HepG2 (cell line): Measurements from ENCODE around the gene WFDC13. TPM values are rescaled to one million over a fixed set of nuclear protein-coding genes. Genes with fewer than 3 reads are reported as not detected.

Source experiments
- ATAC-seq: fragments of 200-7000 bp; cut with Tn5 transposase; 3 replicates; pipeline ENCODE4 v1.9.1; 2020; ENCODE audit warnings: mild to moderate bottlenecking, moderate library complexity
- BruUV-seq: library from RNA; stranded (reverse); fragments of 400-500 nt; replicated peaks from 2 replicates; lab custom pipeline; 2021; lab: Mats Ljungman, UMichigan
- CTCF ChIA-PET: fragments of 300-600 bp; formaldehyde crosslinking; extraction: SDS; loops from one replicate; lab custom pipeline; 2021; ENCODE audit warnings: low total read pairs, inconsistent platforms, low intra/inter-chr PET ratio; lab: Yijun Ruan, JAX
- POLR2A ChIA-PET: fragments of 350-600 bp; sonication (Branson Sonifier 250); formaldehyde crosslinking; loops from one replicate; lab custom pipeline; 2020; ENCODE audit warnings: antibody characterized with exemption, inconsistent platforms; lab: Yijun Ruan, JAX
- DNase-seq: peaks from one replicate; pipeline ENCODE4 v3.0.0-alpha.2; 2015; ENCODE audit warnings: low spot score
- FAIRE-seq: peaks from 3 replicates; lab custom pipeline; 2011; peaks lifted over from hg19 to GRCh38; lab: Jason Lieb, UNC
- H2AFZ ChIP-seq: one replicate; pipeline ENCODE4 v1.6.1; 2011; ENCODE audit warnings: low read length, inconsistent platforms
- H3K27ac ChIP-seq: fragments of 300-600 bp; 3 replicates; pipeline ENCODE4 v1.8.0; 2011; ENCODE audit warnings: mixed run types, mild to moderate bottlenecking, mixed read lengths, low read length, inconsistent platforms; ENCODE audit not compliant: insufficient read depth; ENCODE audit errors: extremely low read length
- H3K27me3 ChIP-seq, 2 experiments: fragments of 200-600 bp in 1 of 2; 2 replicates in 1 of 2; 3 replicates in 1 of 2; pipeline versions ENCODE4 v1.6.0 to v1.8.0; 2011; ENCODE audit warnings: low read length in 2 of 2, mild to moderate bottlenecking in 2 of 2, moderate library complexity in 2 of 2, inconsistent platforms in 1 of 2; ENCODE audit not compliant: insufficient read depth in 2 of 2, control insufficient read depth in 1 of 2
- H3K36me3 ChIP-seq, 2 experiments: fragments of 200-600 bp in 1 of 2; replicated peaks in 1 of 2; 2 replicates in 1 of 2; 3 replicates in 1 of 2; pipeline versions ENCODE4 v1.5.1 to v1.8.0; 2011; ENCODE audit warnings: low read length in 2 of 2, inconsistent platforms in 1 of 2; ENCODE audit not compliant: insufficient read depth in 2 of 2, control insufficient read depth in 1 of 2
- H3K4me1 ChIP-seq: 2 replicates; pipeline ENCODE4 v1.5.1; 2012; ENCODE audit warnings: low read length, inconsistent platforms; ENCODE audit not compliant: insufficient read depth
- H3K4me2 ChIP-seq: 2 replicates; pipeline ENCODE4 v1.6.0; 2011; ENCODE audit warnings: low read depth, low read length, inconsistent platforms
- H3K4me3 ChIP-seq, 3 experiments: fragments of 200-600 bp in 1 of 3; sonication (generic), shearing (Covaris generic) in 1 of 3; replicated peaks in 1 of 3; 2 replicates each; pipeline ENCODE4 v1.5.1; 2011 to 2016; ENCODE audit warnings: low read length in 3 of 3, inconsistent platforms in 2 of 3, low read depth in 2 of 3, mild to moderate bottlenecking in 2 of 3, control low read depth in 1 of 3, mixed read lengths in 1 of 3; ENCODE audit not compliant: insufficient read depth in 1 of 3
- H3K79me2 ChIP-seq: one replicate; pipeline ENCODE4 v1.6.1; 2011; ENCODE audit warnings: low read length, inconsistent platforms; ENCODE audit not compliant: insufficient read depth
- H3K9ac ChIP-seq: 2 replicates; pipeline ENCODE4 v1.6.0; 2011; ENCODE audit warnings: mild to moderate bottlenecking, low read depth, low read length, inconsistent platforms; ENCODE audit not compliant: insufficient read depth
- H3K9me3 ChIP-seq: 2 replicates; pipeline ENCODE4 v1.5.1; 2012; ENCODE audit warnings: mild to moderate bottlenecking, low read length
- H4K20me1 ChIP-seq: 2 replicates; pipeline ENCODE4 v1.6.0; 2011; ENCODE audit warnings: inconsistent platforms, mild to moderate bottlenecking, low read length, moderate library complexity; ENCODE audit not compliant: insufficient read depth
- ASH2L ChIP-seq: fragments of 300-600, 200-600 bp; sonication (generic); IDR thresholded peaks from 2 replicates; pipeline ENCODE4 v1.7.0; 2017; ENCODE audit warnings: low read depth, mild to moderate bottlenecking, moderate library complexity, mixed read lengths, low read length; ENCODE audit not compliant: insufficient read length
- CSRNP2 ChIP-seq: sonication (generic); formaldehyde crosslinking; conservative IDR thresholded peaks from 2 replicates; pipeline ENCODE4 v1.8.0; 2022; ENCODE audit warnings: low read depth, missing genetic modification reagents
- DRAP1 ChIP-seq: IDR thresholded peaks from 2 replicates; pipeline ENCODE4 v1.6.1; 2016; ENCODE audit warnings: missing genetic modification reagents, missing compliant biosample characterization
- ETS1 ChIP-seq: sonication (generic); formaldehyde crosslinking; IDR thresholded peaks from 2 replicates; pipeline ENCODE4 v1.4.0; 2020; ENCODE audit warnings: missing genetic modification reagents
- GATA4 ChIP-seq: sonication (generic); IDR thresholded peaks from 2 replicates; pipeline ENCODE4 v1.6.1; 2016; ENCODE audit warnings: antibody characterized with exemption, low read depth, borderline replicate concordance
- HNF4A ChIP-seq: sonication (generic); formaldehyde crosslinking; IDR thresholded peaks from 2 replicates; pipeline ENCODE4 v1.4.0; 2020; ENCODE audit warnings: missing genetic modification reagents
- ISL2 ChIP-seq: sonication (generic); formaldehyde crosslinking; IDR thresholded peaks from 2 replicates; pipeline ENCODE4 v1.5.0; 2020; ENCODE audit warnings: missing genetic modification reagents
- LCORL ChIP-seq, 2 experiments: fragments of 450-650 bp in 1 of 2; sonication (generic) in 1 of 2; formaldehyde crosslinking in 1 of 2; IDR thresholded peaks; 2 replicates each; pipeline versions ENCODE4 v1.5.0 to v1.6.1; 2017 to 2020; ENCODE audit warnings: antibody characterized with exemption in 1 of 2, missing genetic modification reagents in 1 of 2
- MXD4 ChIP-seq: IDR thresholded peaks from 2 replicates; pipeline ENCODE4 v1.6.1; 2016; ENCODE audit warnings: mild to moderate bottlenecking, missing biosample characterization, missing genetic modification reagents
- PRMT3 ChIP-seq: sonication (generic); formaldehyde crosslinking; IDR thresholded peaks from 2 replicates; pipeline ENCODE4 v1.8.1; 2022; ENCODE audit warnings: low read depth, mild to moderate bottlenecking, moderate library complexity, missing genetic modification reagents, borderline replicate concordance
- SOX13 ChIP-seq, 3 experiments: fragments of 450-650 bp in 1 of 3; sonication (generic) in 1 of 3; formaldehyde crosslinking in 1 of 3; IDR thresholded peaks in 2 of 3; conservative IDR thresholded peaks in 1 of 3; 2 replicates each; pipeline versions ENCODE4 v1.5.0 to v1.6.1; 2016 to 2020; ENCODE audit warnings: antibody characterized with exemption in 1 of 3, mild to moderate bottlenecking in 1 of 3, missing compliant biosample characterization in 1 of 3, missing genetic modification reagents in 1 of 3, moderate library complexity in 1 of 3
- ZBTB46 ChIP-seq: sonication (generic); formaldehyde crosslinking; IDR thresholded peaks from 2 replicates; pipeline ENCODE4 v1.4.0; 2020; ENCODE audit warnings: mild to moderate bottlenecking, missing genetic modification reagents, borderline replicate concordance
- ZFP1 ChIP-seq: IDR thresholded peaks from 2 replicates; pipeline ENCODE4 v1.6.1; 2016
- ZFP37 ChIP-seq: sonication (generic); formaldehyde crosslinking; IDR thresholded peaks from 2 replicates; pipeline ENCODE4 v1.4.0; 2020; ENCODE audit warnings: missing genetic modification reagents, borderline replicate concordance
- ZSCAN20 ChIP-seq: sonication (generic); formaldehyde crosslinking; IDR thresholded peaks from 2 replicates; pipeline ENCODE4 v1.4.0; 2020; ENCODE audit warnings: missing genetic modification reagents, mild to moderate bottlenecking, borderline replicate concordance
- ZSCAN22 ChIP-seq: sonication (generic); formaldehyde crosslinking; IDR thresholded peaks from 2 replicates; pipeline ENCODE4 v1.4.0; 2020; ENCODE audit warnings: mild to moderate bottlenecking, missing genetic modification reagents
- WGBS: methylation state at CpG from one replicate; pipeline ENCODE4 v1.1.6; 2017; ENCODE audit warnings: low lambda C conversion rate; 5-methylcytosine and 5-hydroxymethylcytosine counted together
- in situ Hi-C: cut with HindIII; loops from 2 replicates; pipeline ENCODE4 v1.10.0; 2017; ENCODE audit warnings: low pct_unique_long_range_greater_than_20kb; ENCODE audit not compliant: extremely low pct_ligation_motif_present
- intact Hi-C: fragments of 100-400 bp; cut with micrococcal nuclease; formaldehyde crosslinking; loops from one replicate; pipeline ENCODE4 v1.10.0; 2022; ENCODE audit not compliant: unreplicated experiment
- polyA plus RNA-seq, 8 experiments: library from polyadenylated mRNA; depleted of rRNA in 3 of 8; stranded (reverse) in 7 of 8; unstranded in 1 of 8; fragments of >200 nt; fragmentation: Illumina TruSeq in 4 of 8; extraction: Trizol in 4 of 8; gene quantifications; 2 replicates each; pipeline versions ENCODE4 v1.2.1 to v1.2.3, GENCODE V29; 2011 to 2016; ENCODE audit warnings: low read depth in 4 of 8, missing spikeins in 1 of 8, mixed read lengths in 1 of 8; ENCODE audit not compliant: insufficient read depth in 1 of 8
- total RNA-seq, 5 experiments: library from RNA; depleted of rRNA; stranded (reverse); fragments of >200 nt; fragmentation: Illumina TruSeq; extraction: Trizol; gene quantifications; 2 replicates each; pipeline ENCODE4 v1.2.3, GENCODE V29; 2016; ENCODE audit warnings: low read depth in 1 of 5

The WFDC13 gene
- total and polyA plus RNA-seq, 2 of the 13 experiments (the other 11 are each of a cell fraction or from before 2014, with no cell fraction given): not detected

GRCh38 chr20:45670139-45670538 lies 31.7 kb upstream of the WFDC13 start, which contains the start of gene WFDC11:
Gene WFDC11, minus strand, starts transcription at chr20:45670239. Its CDS starts 19,639 bp downstream, at chr20:45650600.
- DNase-seq: no peak
- no peak within 1 kb of the TSS for H3K4me3 ChIP-seq
- CTCF ChIA-PET: no interaction called here
- FAIRE-seq: no peak
- H3K36me3 ChIP-seq: no peaks in the 10 kb centered on the region
- no peaks in the 10 kb centered on the region for H4K20me1 ChIP-seq
- ATAC-seq: no peak
- H3K4me2 ChIP-seq: no peak within 1 kb of the TSS
- H2AFZ ChIP-seq: no peak within 1 kb of the TSS
- no peaks in the 10 kb centered on the region for H3K27me3 ChIP-seq
- in situ Hi-C loops (no loop called here), intact Hi-C loops (no loop called here)
- 0% methylated on average over 1 of the region's 1 CpG for WGBS
- H3K4me1 ChIP-seq: no peaks in the 10 kb centered on the region
- BruUV-seq: no TSS peak
- H3K9ac ChIP-seq: no peak within 1 kb of the TSS
- no peak within 1 kb of the TSS for H3K27ac ChIP-seq
- TF ChIP-seq MXD4 (CRISPR knock-in tag) (no peak), DRAP1 (CRISPR knock-in tag) (no peak), ZFP37 (CRISPR knock-in tag) (no peak), ZSCAN22 (CRISPR knock-in tag) (no peak), ZSCAN20 (CRISPR knock-in tag) (no peak), GATA4 (no peak), SOX13 (IDR thresholded peaks at IDR 0.05) (no peak), SOX13 (CRISPR knock-in tag; conservative IDR thresholded peaks at IDR 0.05 in 1 of 2, IDR thresholded peaks at IDR 0.05 in 1 of 2) (no peak), ASH2L (no peak), ZFP1 (no peak), CSRNP2 (CRISPR knock-in tag) (no peak), ETS1 (CRISPR knock-in tag) (no peak), ZBTB46 (CRISPR knock-in tag) (no peak), PRMT3 (CRISPR knock-in tag) (no peak), HNF4A (CRISPR knock-in tag) (no peak), LCORL (IDR thresholded peaks at IDR 0.05) (no peak), LCORL (CRISPR knock-in tag; IDR thresholded peaks at IDR 0.05) (no peak), ISL2 (CRISPR knock-in tag) (no peak)
- TF ChIP-seq, all 625 proteins: peak for 0
- no peaks in the 10 kb centered on the region for H3K79me2 ChIP-seq
- H3K9me3 ChIP-seq: no peaks in the 10 kb centered on the region
- POLR2A ChIA-PET: no interaction called here
